Neural cell (in vitro differentiated cells): Measurements from ENCODE around the gene TTLL5. TPM values are rescaled to one million over a fixed set of nuclear protein-coding genes. Genes with fewer than 3 reads are reported as not detected.

Experiments
- H2AFZ ChIP-seq: fragments of 200-600, 300-800 bp; sonication (generic), shearing (Covaris generic); 2 replicates; pipeline ENCODE4 v1.6.0; 2014; ENCODE audit warnings: low read depth, mild to moderate bottlenecking, antibody characterized with exemption, low read length, moderate library complexity
- H3F3A ChIP-seq: fragments of 200-600 bp; shearing (Covaris generic); 2 replicates; pipeline ENCODE4 v1.6.1; 2016; ENCODE audit warnings: mild to moderate bottlenecking, moderate library complexity, mixed read lengths, antibody characterized with exemption, low read length; ENCODE audit not compliant: insufficient read depth, poor library complexity, severe bottlenecking
- H3K27ac ChIP-seq: fragments of 200-600, 300-800 bp; sonication (generic), shearing (Covaris generic); 2 replicates; pipeline ENCODE4 v1.5.1; 2014; ENCODE audit warnings: mild to moderate bottlenecking, low read length, moderate library complexity
- H3K27me3 ChIP-seq: fragments of 300-800, 200-600 bp; sonication (generic), shearing (Covaris generic); 2 replicates; pipeline ENCODE4 v1.6.0; 2014; ENCODE audit warnings: mild to moderate bottlenecking, low read depth, low read length, moderate library complexity; ENCODE audit not compliant: insufficient read depth
- H3K36me3 ChIP-seq: fragments of 300-800, 200-600 bp; sonication (generic), shearing (Covaris generic); 2 replicates; pipeline ENCODE4 v1.5.1; 2014; ENCODE audit warnings: mild to moderate bottlenecking, antibody characterized with exemption, low read length, moderate library complexity; ENCODE audit not compliant: insufficient read depth
- H3K4me2 ChIP-seq: fragments of 300-800, 200-600 bp; sonication (generic), shearing (Covaris generic); 2 replicates; pipeline ENCODE4 v1.6.0; 2014; ENCODE audit warnings: mild to moderate bottlenecking, low read length
- H3K4me3 ChIP-seq: fragments of 300-800, 200-600 bp; sonication (generic), shearing (Covaris generic); 2 replicates; pipeline ENCODE4 v1.5.1; 2014; ENCODE audit warnings: mild to moderate bottlenecking, low read length, moderate library complexity
- H3K79me2 ChIP-seq: fragments of 200-600 bp; shearing (Covaris generic); replicated peaks from 2 replicates; pipeline ENCODE4 v1.6.0; 2014; ENCODE audit warnings: mild to moderate bottlenecking, low read length, moderate library complexity; ENCODE audit not compliant: insufficient read depth
- H3K9ac ChIP-seq: fragments of 300-800, 200-600 bp; sonication (generic), shearing (Covaris generic); 2 replicates; pipeline ENCODE4 v1.6.1; 2016; ENCODE audit warnings: mild to moderate bottlenecking, low read length, mixed read lengths
- H3K9me2 ChIP-seq: fragments of 200-600 bp; shearing (Covaris generic); 2 replicates; pipeline ENCODE4 v1.6.1; 2016; ENCODE audit warnings: mild to moderate bottlenecking, low read length, mixed read lengths; ENCODE audit not compliant: insufficient read depth
- H3K9me3 ChIP-seq: fragments of 200-600, 300-800 bp; sonication (generic), shearing (Covaris generic); 2 replicates; pipeline ENCODE4 v1.6.1; 2016; ENCODE audit warnings: mild to moderate bottlenecking, mixed run types, low read length, moderate library complexity, mixed read lengths
- H4K20me1 ChIP-seq: fragments of 200-600 bp; shearing (Covaris generic); 2 replicates; pipeline ENCODE4 v1.6.1; 2016; ENCODE audit warnings: mild to moderate bottlenecking, mixed run types; ENCODE audit not compliant: insufficient read depth
- CTCF ChIP-seq: fragments of 450-650 bp; IDR thresholded peaks from 2 replicates; pipeline ENCODE4 v1.5.1; 2014; ENCODE audit warnings: antibody characterized with exemption, mild to moderate bottlenecking, moderate library complexity; ENCODE audit not compliant: poor library complexity, severe bottlenecking
- EP300 ChIP-seq: fragments of 450-650 bp; conservative IDR thresholded peaks from 2 replicates; pipeline ENCODE4 v1.6.1; 2014; ENCODE audit warnings: antibody characterized with exemption, mild to moderate bottlenecking, moderate library complexity; ENCODE audit not compliant: poor library complexity, severe bottlenecking
- EZH2 ChIP-seq: fragments of 200-600, 300-800 bp; shearing (Covaris generic), sonication (generic); IDR thresholded peaks from 2 replicates; pipeline ENCODE4 v1.6.1; 2014; ENCODE audit warnings: antibody characterized with exemption, low read length, borderline replicate concordance, mild to moderate bottlenecking; ENCODE audit not compliant: insufficient read depth, poor library complexity, severe bottlenecking
- MXI1 ChIP-seq: fragments of 450-650 bp; conservative IDR thresholded peaks from 2 replicates; pipeline ENCODE4 v1.6.1; 2014; ENCODE audit warnings: antibody characterized with exemption, mild to moderate bottlenecking; ENCODE audit not compliant: poor library complexity, severe bottlenecking
- POLR2AphosphoS5 ChIP-seq: IDR thresholded peaks from 2 replicates; pipeline ENCODE4 v1.6.1; 2012
- RAD21 ChIP-seq: fragments of 450-650 bp; conservative IDR thresholded peaks from 2 replicates; pipeline ENCODE4 v1.6.1; 2014; ENCODE audit warnings: antibody characterized with exemption, mild to moderate bottlenecking, moderate library complexity
- REST ChIP-seq: IDR thresholded peaks from 2 replicates; pipeline ENCODE4 v1.6.1; 2012; ENCODE audit warnings: borderline replicate concordance
- SMC3 ChIP-seq: fragments of 450-650 bp; conservative IDR thresholded peaks from 2 replicates; pipeline ENCODE4 v1.6.1; 2014; ENCODE audit warnings: antibody characterized with exemption, mild to moderate bottlenecking, moderate library complexity; ENCODE audit not compliant: poor library complexity
- TAF1 ChIP-seq: IDR thresholded peaks from 2 replicates; pipeline ENCODE4 v1.6.1; 2012; ENCODE audit warnings: low read depth
- polyA plus RNA-seq: library from polyadenylated mRNA; depleted of rRNA; stranded (reverse); fragments of >200 nt; gene quantifications from 2 replicates; pipeline ENCODE4 v1.2.3, GENCODE V29; 2014

TTLL5 gene
- polyA plus RNA-seq, 1 donor from 2014 or later, result 8.2 TPM

DNA sequence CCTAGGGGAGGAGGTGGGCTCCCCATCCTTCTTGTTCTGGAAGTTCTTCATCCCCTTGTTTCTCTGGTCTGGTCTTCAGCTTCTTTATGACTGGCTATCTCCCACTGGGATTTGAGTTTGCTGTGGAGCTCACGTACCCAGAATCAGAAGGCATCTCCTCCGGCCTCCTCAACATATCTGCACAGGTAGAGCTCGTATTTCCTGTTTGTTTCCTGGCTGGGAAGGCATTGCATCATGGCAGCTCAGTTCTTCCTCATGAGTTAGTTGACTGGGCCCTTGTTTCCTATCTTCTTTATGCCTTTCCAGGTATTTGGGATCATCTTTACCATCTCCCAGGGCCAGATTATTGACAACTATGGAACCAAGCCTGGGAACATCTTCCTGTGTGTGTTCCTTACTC is 20.2 kb upstream of the TTLL5 start:
- Histone ChIP-seq H2AFZ (no peak overlapping the region), H3K79me2 (no peaks in the 10 kb centered on the region), H3K36me3 (no peaks in the 10 kb centered on the region), H3K27me3 (no peaks in the 10 kb centered on the region), H3K4me2 (no peak overlapping the region), H3K9ac (no peak overlapping the region), H3K27ac (no peak overlapping the region), H3K4me3 (no peak overlapping the region), H3K9me2 (no peaks in the 10 kb centered on the region), H3K9me3 (no peaks in the 10 kb centered on the region), H4K20me1 (no peaks in the 10 kb centered on the region), H3F3A (no peaks in the 10 kb centered on the region)
- no peak for TF ChIP-seq RAD21
- TF ChIP-seq TAF1, result no peak
- TF ChIP-seq CTCF, result no peak
- TF ChIP-seq EZH2, result no peak
- no peak for TF ChIP-seq EP300
- TF ChIP-seq REST, result no peak
- no peak for TF ChIP-seq SMC3
- no peak for TF ChIP-seq MXI1
- TF ChIP-seq POLR2AphosphoS5, result no peak

DNA sequence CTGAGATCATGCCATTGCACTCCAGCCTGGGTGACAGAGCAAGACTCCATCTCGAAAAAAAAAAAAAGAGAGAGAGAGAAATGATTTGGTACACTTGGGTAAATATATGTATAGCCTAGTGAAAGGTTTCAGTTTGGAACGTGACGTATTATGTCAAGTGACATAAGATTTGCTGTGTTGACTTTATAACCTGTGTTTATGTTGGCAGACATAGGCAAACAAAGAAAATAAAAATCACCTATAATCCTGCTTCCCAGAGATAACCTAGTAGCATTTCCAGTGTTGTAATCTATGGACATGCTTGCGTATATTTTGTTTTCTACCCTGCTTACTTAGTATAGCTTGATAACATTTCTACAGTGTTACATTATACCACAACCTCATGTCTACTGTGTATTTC is 17.1 kb upstream of the TTLL5 start:
- Histone ChIP-seq H3K27ac (no peak overlapping the region), H3K79me2 (no peaks in the 10 kb centered on the region), H3K9me3 (no peaks in the 10 kb centered on the region), H3K27me3 (no peaks in the 10 kb centered on the region), H3K4me2 (no peak overlapping the region), H3F3A (no peaks in the 10 kb centered on the region), H3K9me2 (no peaks in the 10 kb centered on the region), H4K20me1 (no peaks in the 10 kb centered on the region), H3K9ac (no peak overlapping the region), H3K36me3 (no peaks in the 10 kb centered on the region), H2AFZ (no peak overlapping the region), H3K4me3 (no peak overlapping the region)
- TF ChIP-seq POLR2AphosphoS5, result no peak
- no peak for TF ChIP-seq EZH2
- TF ChIP-seq RAD21, result no peak
- no peak for TF ChIP-seq EP300
- TF ChIP-seq REST, result no peak
- no peak for TF ChIP-seq SMC3
- no peak for TF ChIP-seq CTCF
- TF ChIP-seq TAF1, result no peak
- TF ChIP-seq MXI1, result no peak
